H9 (cell line): Measurements from ENCODE around the gene OTUD3. TPM values are rescaled to one million over a fixed set of nuclear protein-coding genes. Genes with fewer than 3 reads are reported as not detected.
A peak's percentile ranks its signal among the peaks of the same experiment; 100 is the strongest.

Experiments
- DNase-seq: peaks from one replicate; pipeline ENCODE4 v3.0.0-alpha.2; 2017
- H2AFZ ChIP-seq: one replicate; pipeline ENCODE4 v1.6.1; 2013; ENCODE audit warnings: mild to moderate bottlenecking, low read length, control low read depth, moderate library complexity
- H2AK5ac ChIP-seq: 2 replicates; pipeline ENCODE4 v1.6.1; 2013; ENCODE audit warnings: low read length, control low read depth, mixed read lengths; ENCODE audit not compliant: insufficient read length
- H2BK120ac ChIP-seq: one replicate; pipeline ENCODE4 v1.6.1; 2013; ENCODE audit warnings: low read depth, mild to moderate bottlenecking, low read length, control low read depth, inconsistent platforms; ENCODE audit not compliant: poor library complexity, severe bottlenecking
- H2BK12ac ChIP-seq: 2 replicates; pipeline ENCODE4 v1.6.1; 2013; ENCODE audit warnings: low read length, control low read depth, mixed read lengths, low read depth; ENCODE audit not compliant: insufficient read length
- H2BK15ac ChIP-seq: 2 replicates; pipeline ENCODE4 v1.6.1; 2013; ENCODE audit warnings: low read depth, low read length, control low read depth
- H2BK20ac ChIP-seq: one replicate; pipeline ENCODE4 v1.6.1; 2013; ENCODE audit warnings: low read depth, mild to moderate bottlenecking, low read length, control low read depth, inconsistent platforms; ENCODE audit not compliant: poor library complexity, severe bottlenecking
- H2BK5ac ChIP-seq: 2 replicates; pipeline ENCODE4 v1.6.1; 2013; ENCODE audit warnings: low read length, control low read depth, mixed read lengths; ENCODE audit not compliant: insufficient read length
- H3K14ac ChIP-seq: 2 replicates; pipeline ENCODE4 v1.6.1; 2013; ENCODE audit warnings: low read length, control low read depth; ENCODE audit not compliant: insufficient read depth
- H3K18ac ChIP-seq: 2 replicates; pipeline ENCODE4 v1.6.1; 2013; ENCODE audit warnings: low read depth, mild to moderate bottlenecking, mixed read lengths, low read length, control low read depth; ENCODE audit not compliant: insufficient read length
- H3K23ac ChIP-seq: 2 replicates; pipeline ENCODE4 v1.6.1; 2013; ENCODE audit warnings: low read length, control low read depth, mixed read lengths, low read depth; ENCODE audit not compliant: insufficient read length
- H3K23me2 ChIP-seq: 2 replicates; pipeline ENCODE4 v1.6.1; 2013; ENCODE audit warnings: low read depth, mild to moderate bottlenecking, mixed read lengths, low read length, control low read depth; ENCODE audit not compliant: insufficient read length, poor library complexity, severe bottlenecking
- H3K27ac ChIP-seq: 2 replicates; pipeline ENCODE4 v1.5.1; 2013; ENCODE audit warnings: low read length, control low read depth, mixed read lengths, low read depth; ENCODE audit not compliant: insufficient read length
- H3K27me3 ChIP-seq: 2 replicates; pipeline ENCODE4 v1.6.1; 2013; ENCODE audit warnings: low read length, control low read depth, inconsistent platforms; ENCODE audit not compliant: insufficient read depth
- H3K4ac ChIP-seq: 2 replicates; pipeline ENCODE4 v1.6.1; 2013; ENCODE audit warnings: low read depth, mild to moderate bottlenecking, control low read depth, inconsistent platforms, low read length, moderate library complexity
- H3K4me1 ChIP-seq: 2 replicates; pipeline ENCODE4 v1.6.1; 2013; ENCODE audit warnings: low read length, control low read depth, inconsistent platforms; ENCODE audit not compliant: insufficient read depth
- H3K4me2 ChIP-seq: 2 replicates; pipeline ENCODE4 v1.6.1; 2013; ENCODE audit warnings: low read length, control low read depth, mixed read lengths; ENCODE audit not compliant: insufficient read length, insufficient read depth
- H3K56ac ChIP-seq: 2 replicates; pipeline ENCODE4 v1.6.1; 2013; ENCODE audit warnings: low read depth, mild to moderate bottlenecking, mixed read lengths, low read length, control low read depth; ENCODE audit not compliant: insufficient read length
- H3K79me1 ChIP-seq: 2 replicates; pipeline ENCODE4 v1.6.1; 2013; ENCODE audit warnings: low read depth, mild to moderate bottlenecking, moderate library complexity, low read length, control low read depth, inconsistent platforms; ENCODE audit not compliant: insufficient read depth, poor library complexity, severe bottlenecking
- H3K79me2 ChIP-seq: 2 replicates; pipeline ENCODE4 v1.6.1; 2013; ENCODE audit warnings: low read length, control low read depth, inconsistent platforms; ENCODE audit not compliant: insufficient read depth
- H3K9ac ChIP-seq: 2 replicates; pipeline ENCODE4 v1.6.1; 2013; ENCODE audit warnings: low read length, control low read depth, mixed read lengths; ENCODE audit not compliant: insufficient read length; ENCODE audit errors: extremely low read depth
- H3K9me3 ChIP-seq: one replicate; pipeline ENCODE4 v1.6.1; 2013; ENCODE audit warnings: low read depth, low read length, inconsistent platforms; ENCODE audit not compliant: control insufficient read depth
- H3T11ph ChIP-seq: one replicate; pipeline ENCODE4 v1.6.1; 2013; ENCODE audit warnings: mild to moderate bottlenecking, low read length, control low read depth, inconsistent platforms
- H4K20me1 ChIP-seq: one replicate; pipeline ENCODE4 v1.6.1; 2013; ENCODE audit not compliant: control insufficient read depth, insufficient read length, insufficient read depth
- H4K5ac ChIP-seq: 2 replicates; pipeline ENCODE4 v1.6.1; 2013; ENCODE audit warnings: low read depth, mild to moderate bottlenecking, mixed read lengths, low read length, control low read depth; ENCODE audit not compliant: insufficient read length
- H4K8ac ChIP-seq: replicated peaks from 2 replicates; pipeline ENCODE4 v1.6.1; 2013; ENCODE audit warnings: low read length, control low read depth, mixed read lengths, low read depth; ENCODE audit not compliant: insufficient read length
- H4K91ac ChIP-seq: 2 replicates; pipeline ENCODE4 v1.6.1; 2013; ENCODE audit warnings: low read depth, mild to moderate bottlenecking, moderate library complexity, mixed read lengths, low read length, control low read depth; ENCODE audit not compliant: insufficient read length
- H3K27ac Mint-ChIP-seq, 3 experiments: 2 replicates in 2 of 3; 3 replicates in 1 of 3; pipeline ENCODE4 v1.8.0; 2020 to 2021; ENCODE audit warnings: mixed read lengths in 3 of 3, mild to moderate bottlenecking in 1 of 3, moderate library complexity in 1 of 3
- H3K27me3 Mint-ChIP-seq: 2 replicates; pipeline ENCODE4 v1.8.0; 2021; ENCODE audit warnings: low read depth, mild to moderate bottlenecking, moderate library complexity, mixed read lengths
- H3K36me3 Mint-ChIP-seq, 3 experiments: 2 replicates in 2 of 3; 3 replicates in 1 of 3; pipeline ENCODE4 v1.8.0; 2020 to 2021; ENCODE audit warnings: low read depth in 3 of 3, mixed read lengths in 3 of 3; ENCODE audit not compliant: insufficient read depth in 1 of 3
- H3K4me1 Mint-ChIP-seq, 2 experiments: 2 replicates each; pipeline ENCODE4 v1.8.0; 2020; ENCODE audit warnings: mixed read lengths in 2 of 2
- H3K4me3 Mint-ChIP-seq, 2 experiments: 2 replicates in 1 of 2; 3 replicates in 1 of 2; pipeline ENCODE4 v1.8.0; 2020 to 2021; ENCODE audit warnings: mild to moderate bottlenecking in 2 of 2, mixed read lengths in 2 of 2, moderate library complexity in 1 of 2
- H3K9me3 Mint-ChIP-seq, 2 experiments: 2 replicates in 1 of 2; 3 replicates in 1 of 2; pipeline ENCODE4 v1.8.0; 2020; ENCODE audit warnings: mild to moderate bottlenecking in 2 of 2, mixed read lengths in 2 of 2, moderate library complexity in 1 of 2
- CTCF ChIP-seq: fragments of 200-600 bp; sonication (generic); conservative IDR thresholded peaks from 3 replicates; pipeline ENCODE4 v1.8.0; 2021; ENCODE audit warnings: antibody characterized with exemption, mild to moderate bottlenecking
- WGBS: extraction: QIAGEN DNeasy Blood & Tissue Kit; methylation state at CpG from one replicate; pipeline ENCODE4 v1.1.7; 2013; ENCODE audit warnings: missing lambda C conversion rate, low lambda C conversion rate, mixed read lengths; ENCODE audit not compliant: insufficient read length; ENCODE audit errors: extremely low coverage; 5-methylcytosine and 5-hydroxymethylcytosine counted together
- total RNA-seq: library from RNA; stranded (reverse); gene quantifications from 2 replicates; pipeline ENCODE4 v1.2.1, GENCODE V29; 2021

The OTUD3 gene
- total RNA-seq, 1 experiment from 2014 or later, result 12.0 TPM

GRCh38 chr1:19946331-19946751 lies 64.1 kb downstream of the OTUD3 start:
- Mint-ChIP-seq H3K4me1 (peaks cover 4 to 11% of the 10 kb centered on the region in 2 experiments), H3K9me3 (peaks cover 0 to 2% of the 10 kb centered on the region in 2 experiments; a peak in 1 of 5 replicates), H3K36me3 (no peaks in the 10 kb centered on the region), H3K27ac (peak overlapping the region in 1 of 3 experiments; percentile 46; a peak in 1 of 7 replicates), H3K4me3 (no peak overlapping the region), H3K27me3 (peaks cover 5% of the 10 kb centered on the region; the same call in 1 of the 2 replicates)
- Histone ChIP-seq H3K14ac (no peak overlapping the region), H3K27me3 (peaks cover 3% of the 10 kb centered on the region; the same call in 1 of the 2 replicates), H4K20me1 (no peaks in the 10 kb centered on the region), H3K9ac (no peak overlapping the region), H2AK5ac (no peak overlapping the region), H3K4ac (no peak overlapping the region), H4K8ac (no peak overlapping the region), H4K5ac (no peak overlapping the region), H3K23me2 (no peaks in the 10 kb centered on the region), H3K4me2 (no peak overlapping the region), H3K23ac (no peak overlapping the region), H2BK12ac (no peak overlapping the region), H2BK20ac (no peak overlapping the region), H2BK5ac (no peak overlapping the region), H2AFZ (no peak overlapping the region), H3K56ac (no peak overlapping the region), H3K18ac (no peak overlapping the region), H3K79me2 (no peaks in the 10 kb centered on the region), H3K4me1 (peaks cover 4% of the 10 kb centered on the region; the same call in 1 of the 2 replicates), H3K9me3 (no peaks in the 10 kb centered on the region), H3K79me1 (no peaks in the 10 kb centered on the region), H3K27ac (no peak overlapping the region), H4K91ac (no peak overlapping the region), H2BK120ac (no peak overlapping the region), H3T11ph (no peak overlapping the region), H2BK15ac (no peak overlapping the region)
- no peak for DNase-seq
- TF ChIP-seq CTCF, result no peak
- WGBS, result no CpG with 5 or more reads among the region's 6 CpGs
